Activated naive CD4-positive, alpha-beta T cell treated with anti-CD3 and anti-CD28 coated beads for 36 hours (primary cell): Measurements from ENCODE around the gene CHMP4B. TPM values are rescaled to one million over a fixed set of nuclear protein-coding genes. Genes with fewer than 3 reads are reported as not detected.

Source experiments
- CTCF ChIA-PET: fragments of 350-600 bp; sonication (Branson Sonifier 250); formaldehyde crosslinking; loops from one replicate; lab custom pipeline; 2021; ENCODE audit warnings: antibody characterized with exemption; lab: Charles Lee
- DNase-seq: peaks from one replicate; pipeline ENCODE4 v3.0.0-alpha.2; 2020
- H3K27ac Mint-ChIP-seq: one replicate; pipeline ENCODE4 v1.8.0; 2021; ENCODE audit warnings: mild to moderate bottlenecking, mixed read lengths
- H3K27me3 Mint-ChIP-seq: one replicate; pipeline ENCODE4 v1.8.0; 2021; ENCODE audit warnings: low read depth, mixed read lengths
- H3K36me3 Mint-ChIP-seq: one replicate; pipeline ENCODE4 v1.8.0; 2021; ENCODE audit warnings: low read depth, mixed read lengths
- H3K4me1 Mint-ChIP-seq: one replicate; pipeline ENCODE4 v1.8.0; 2021; ENCODE audit warnings: low read depth, mixed read lengths
- H3K4me3 Mint-ChIP-seq: one replicate; pipeline ENCODE4 v1.8.0; 2021; ENCODE audit warnings: mild to moderate bottlenecking, moderate library complexity, mixed read lengths
- H3K9me3 Mint-ChIP-seq: one replicate; pipeline ENCODE4 v1.8.0; 2021; ENCODE audit warnings: mixed read lengths
- intact Hi-C: fragments of 100-400 bp; cut with micrococcal nuclease; formaldehyde crosslinking; loops from one replicate; pipeline ENCODE4 v1.15.1; 2023
- total RNA-seq, 2 experiments: library from RNA; stranded (reverse); gene quantifications; one replicate each; pipeline ENCODE4 v1.2.3, GENCODE V29; 2021

The CHMP4B gene
- total RNA-seq, 2 experiments from 2014 or later = 68.9 to 69.7 TPM

GRCh38 chr20:33825340-33826269, 14.5 kb downstream of the CHMP4B start:
- H3K36me3 Mint-ChIP-seq = no peaks in the 10 kb centered on the region
- intact Hi-C loops = no loop called here
- DNase-seq = no peak

DNA sequence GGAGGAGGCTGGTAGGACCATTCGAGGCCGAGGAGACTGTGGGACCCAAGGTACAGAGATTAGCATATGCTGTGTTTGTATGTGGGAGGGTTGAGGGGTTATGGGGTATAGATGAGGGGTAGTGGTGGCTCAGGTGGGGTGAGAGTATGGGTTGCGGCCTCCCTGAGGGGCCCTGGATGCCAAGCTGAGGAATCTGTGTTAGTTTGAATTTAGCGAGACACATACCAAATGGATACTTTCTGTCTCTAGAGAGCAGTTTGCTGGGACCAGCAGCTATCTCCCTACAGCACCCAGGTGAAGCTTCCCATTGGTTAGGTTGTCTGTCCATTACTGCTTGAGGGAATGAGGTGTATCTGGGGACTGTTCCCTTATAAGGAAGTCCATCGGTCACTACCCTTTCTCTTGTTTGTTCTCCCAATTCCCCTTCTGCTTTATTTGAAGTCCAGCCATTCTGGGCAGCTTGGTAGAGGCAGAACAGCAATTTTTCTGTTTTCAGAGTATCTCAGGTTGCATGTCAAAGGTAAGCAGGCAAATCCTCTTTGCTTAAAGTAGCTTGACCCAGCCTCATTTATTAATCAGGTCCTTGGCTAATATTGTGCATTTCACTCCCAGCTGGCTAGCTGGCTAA, 15.2 kb downstream of the CHMP4B start:
- intact Hi-C loops = no loop called here
- no peak overlapping the region for H3K27ac Mint-ChIP-seq

More at GRCh38 chr20:33825340-33826269, 14.5 kb downstream of the CHMP4B start:
- peaks cover 72% of the 10 kb centered on the region for H3K4me1 Mint-ChIP-seq
- CTCF ChIA-PET = interaction anchor here (1.2 to 2.2 kb wide), 2 partner anchors 33 to 90 kb away, joined by 3 to 7 read pairs; no protein-coding TSS in a partner anchor
- no peaks in the 10 kb centered on the region for H3K27me3 Mint-ChIP-seq
- no peak overlapping the region for H3K27ac Mint-ChIP-seq
- no peak overlapping the region for H3K4me3 Mint-ChIP-seq
- H3K9me3 Mint-ChIP-seq = no peaks in the 10 kb centered on the region

DNA sequence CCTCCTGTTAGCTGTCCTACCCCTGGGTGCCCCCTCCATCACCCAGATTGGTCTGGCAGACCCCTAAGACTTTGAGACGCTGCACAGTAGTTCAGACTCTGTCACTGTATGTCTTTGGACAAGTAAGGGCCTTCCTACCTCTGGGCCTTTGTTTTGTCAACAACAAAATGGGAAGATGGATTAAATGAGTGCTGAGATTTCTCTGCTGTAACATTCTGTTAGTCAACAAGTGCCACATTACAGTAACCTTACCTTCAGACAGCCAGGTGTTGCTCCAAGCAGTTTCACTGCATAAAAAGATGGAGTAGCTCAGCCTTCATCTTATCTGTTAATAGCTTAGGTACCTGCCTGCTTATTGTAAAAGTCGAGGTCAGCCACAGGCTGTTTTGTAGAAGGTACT, 16.0 kb downstream of the CHMP4B start:
- Mint-ChIP-seq H3K4me3 (no peak overlapping the region), H3K36me3 (peaks cover 2% of the 10 kb centered on the region), H3K4me1 (peaks cover 69% of the 10 kb centered on the region), H3K9me3 (no peaks in the 10 kb centered on the region), H3K27ac (no peak overlapping the region), H3K27me3 (no peaks in the 10 kb centered on the region)
- intact Hi-C loops = no loop called here
- no peak for DNase-seq
- CTCF ChIA-PET = no interaction called here

More for the DNA sequence above, 15.2 kb downstream of the CHMP4B start:
- no peaks in the 10 kb centered on the region for H3K27me3 Mint-ChIP-seq
- no peaks in the 10 kb centered on the region for H3K36me3 Mint-ChIP-seq
- DNase-seq = no peak
- peaks cover 70% of the 10 kb centered on the region for H3K4me1 Mint-ChIP-seq
- no peaks in the 10 kb centered on the region for H3K9me3 Mint-ChIP-seq
- H3K4me3 Mint-ChIP-seq = no peak overlapping the region
- CTCF ChIA-PET = interaction anchor here (1.2 to 2.2 kb wide), 2 partner anchors 34 to 90 kb away, joined by 3 to 7 read pairs; no protein-coding TSS in a partner anchor

- Mint-ChIP-seq H3K27me3 (no peaks in the 10 kb centered on the region), H3K27ac (no peak overlapping the region), H3K36me3 (peaks cover 4% of the 10 kb centered on the region), H3K4me3 (no peak overlapping the region), H3K9me3 (no peaks in the 10 kb centered on the region), H3K4me1 (peaks cover 62% of the 10 kb centered on the region)
- no peak for DNase-seq
- CTCF ChIA-PET = no interaction called here
- intact Hi-C loops = no loop called here
Measured at GRCh38 chr20:33827634-33828325, 16.6 kb downstream of the CHMP4B start.

DNA sequence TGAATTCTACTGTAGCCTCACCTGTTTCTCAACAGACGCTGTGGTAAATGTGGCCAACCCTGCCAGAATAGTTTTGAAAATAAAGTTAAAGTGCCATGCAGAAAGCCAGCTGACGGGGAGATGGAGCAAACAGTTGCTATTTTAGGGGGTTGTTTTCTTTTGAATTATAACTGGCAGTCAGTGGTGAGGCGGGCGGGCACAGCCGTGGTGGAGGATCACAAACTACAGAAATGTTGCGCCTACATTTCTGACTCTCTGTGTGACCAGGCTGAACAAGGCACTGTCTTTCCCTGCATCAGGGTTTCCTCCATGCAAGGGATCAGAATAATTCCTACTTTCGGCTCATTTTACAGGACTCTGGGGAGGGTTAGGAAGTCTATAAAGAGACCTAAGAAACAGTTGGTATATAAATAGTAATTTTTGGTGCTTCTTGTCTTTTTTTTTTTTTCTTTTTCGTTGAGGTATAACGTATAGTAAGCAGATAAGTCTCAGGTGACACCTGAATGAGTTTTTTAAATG, 17.2 kb downstream of the CHMP4B start:
- H3K27ac Mint-ChIP-seq = no peak overlapping the region
- CTCF ChIA-PET = no interaction called here

GRCh38 chr20:33828967-33829560, 17.9 kb downstream of the CHMP4B start:
- Mint-ChIP-seq H3K4me1 (peaks cover 58% of the 10 kb centered on the region), H3K27ac (no peak overlapping the region), H3K36me3 (peaks cover 7% of the 10 kb centered on the region)

More for the DNA sequence above, 17.2 kb downstream of the CHMP4B start:
- DNase-seq = no peak
- H3K9me3 Mint-ChIP-seq = no peaks in the 10 kb centered on the region
- H3K36me3 Mint-ChIP-seq = peaks cover 7% of the 10 kb centered on the region
- H3K4me3 Mint-ChIP-seq = no peak overlapping the region
- H3K27me3 Mint-ChIP-seq = no peaks in the 10 kb centered on the region
- H3K4me1 Mint-ChIP-seq = peaks cover 57% of the 10 kb centered on the region
- intact Hi-C loops = no loop called here

GRCh38 chr20:33829636-33830035, 18.5 kb downstream of the CHMP4B start:
- Mint-ChIP-seq H3K27me3 (no peaks in the 10 kb centered on the region), H3K4me3 (no peak overlapping the region), H3K36me3 (peaks cover 8% of the 10 kb centered on the region), H3K27ac (no peak overlapping the region), H3K4me1 (peaks cover 53% of the 10 kb centered on the region), H3K9me3 (no peaks in the 10 kb centered on the region)
- DNase-seq = no peak
- CTCF ChIA-PET = no interaction called here
- intact Hi-C loops = no loop called here

More at GRCh38 chr20:33828967-33829560, 17.9 kb downstream of the CHMP4B start:
- intact Hi-C loops = no loop called here
- no peak for DNase-seq
- H3K9me3 Mint-ChIP-seq = no peaks in the 10 kb centered on the region
- CTCF ChIA-PET = no interaction called here
- H3K4me3 Mint-ChIP-seq = no peak overlapping the region
- H3K27me3 Mint-ChIP-seq = no peaks in the 10 kb centered on the region

GRCh38 chr20:33830371-33830770, 19.2 kb downstream of the CHMP4B start:
- Mint-ChIP-seq H3K4me1 (peaks cover 49% of the 10 kb centered on the region), H3K4me3 (no peak overlapping the region), H3K36me3 (peaks cover 15% of the 10 kb centered on the region), H3K27ac (no peak overlapping the region), H3K9me3 (no peaks in the 10 kb centered on the region), H3K27me3 (no peaks in the 10 kb centered on the region)
- intact Hi-C loops = no loop called here
- DNase-seq = no peak
- CTCF ChIA-PET = interaction anchor here (0.5 to 0.6 kb wide), 3 partner anchors 11 to 1416 kb away, joined by 3 to 5 read pairs (median 4); no protein-coding TSS in a partner anchor

DNA sequence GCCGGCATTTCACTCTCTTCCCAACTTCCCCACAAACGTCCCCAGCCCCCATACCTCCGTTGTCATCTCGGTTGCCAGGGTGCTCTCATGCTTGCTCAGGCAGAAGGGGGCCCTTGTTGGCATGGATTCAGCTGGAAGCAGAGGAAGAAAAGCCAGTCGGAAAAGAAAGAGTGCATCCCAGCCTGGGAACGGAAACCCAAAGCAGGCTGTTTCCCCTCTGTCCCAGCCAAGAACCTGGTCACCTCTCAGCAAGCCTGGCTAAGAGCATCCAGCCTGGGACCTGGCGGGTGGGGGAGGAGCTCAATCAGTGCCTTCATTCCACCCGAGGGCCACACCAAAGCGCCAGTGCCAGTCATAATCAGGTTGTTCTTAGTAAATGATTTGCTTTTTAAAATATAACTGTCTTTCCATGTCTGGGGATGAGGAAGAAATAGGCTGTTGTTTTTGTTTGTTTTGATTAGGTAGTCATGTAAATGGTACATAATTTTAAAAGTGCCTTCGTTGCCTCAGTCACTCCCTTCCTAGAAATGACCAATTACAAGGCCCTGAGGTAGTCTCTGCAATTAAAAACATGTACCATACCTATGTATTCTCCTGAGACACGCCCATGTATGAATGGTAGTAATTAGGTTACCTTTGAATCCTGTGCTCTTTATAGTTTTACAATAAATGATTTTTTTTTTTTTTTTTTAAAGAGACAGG, 21.1 kb downstream of the CHMP4B start:
- H3K27ac Mint-ChIP-seq = no peak overlapping the region
- intact Hi-C loops = no loop called here

DNA sequence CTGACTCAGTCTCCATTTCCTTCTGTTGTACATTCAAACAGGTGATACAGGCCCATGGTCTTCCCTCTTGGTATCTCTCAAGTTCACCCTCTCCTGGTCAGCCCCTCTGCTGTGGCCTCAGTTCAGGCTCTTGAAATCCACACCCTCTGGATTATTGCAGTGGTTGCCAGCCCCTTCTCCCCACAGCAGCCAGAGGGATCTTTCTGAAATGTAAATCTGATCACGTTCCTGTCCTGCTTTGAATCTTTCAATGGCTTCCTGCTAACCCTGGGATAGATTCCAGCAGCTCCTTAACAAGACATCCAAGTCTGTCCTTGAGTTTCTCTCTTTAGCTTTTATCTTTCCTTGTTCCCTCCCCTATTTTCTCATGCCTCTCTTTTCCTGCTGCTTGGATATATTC, 22.2 kb downstream of the CHMP4B start:
- Mint-ChIP-seq H3K27me3 (no peaks in the 10 kb centered on the region), H3K36me3 (peaks cover 26% of the 10 kb centered on the region), H3K4me3 (no peak overlapping the region), H3K9me3 (no peaks in the 10 kb centered on the region), H3K4me1 (peaks cover 50% of the 10 kb centered on the region), H3K27ac (no peak overlapping the region)
- no peak for DNase-seq
- CTCF ChIA-PET = no interaction called here
- intact Hi-C loops = no loop called here

More for the DNA sequence above, 21.1 kb downstream of the CHMP4B start:
- DNase-seq = no peak
- H3K9me3 Mint-ChIP-seq = no peaks in the 10 kb centered on the region
- no peak overlapping the region for H3K4me3 Mint-ChIP-seq
- H3K4me1 Mint-ChIP-seq = peaks cover 49% of the 10 kb centered on the region
- peaks cover 26% of the 10 kb centered on the region for H3K36me3 Mint-ChIP-seq
- CTCF ChIA-PET = no interaction called here
- H3K27me3 Mint-ChIP-seq = no peaks in the 10 kb centered on the region

- no peaks in the 10 kb centered on the region for H3K9me3 Mint-ChIP-seq
- H3K4me3 Mint-ChIP-seq = no peak overlapping the region
- H3K27me3 Mint-ChIP-seq = no peaks in the 10 kb centered on the region
- H3K36me3 Mint-ChIP-seq = peaks cover 26% of the 10 kb centered on the region
- CTCF ChIA-PET = no interaction called here
- intact Hi-C loops = no loop called here
- H3K4me1 Mint-ChIP-seq = peaks cover 55% of the 10 kb centered on the region
- H3K27ac Mint-ChIP-seq = no peak overlapping the region
- DNase-seq = no peak
Measured at GRCh38 chr20:33835615-33836172, 24.5 kb downstream of the CHMP4B start.
